ENCODE data around the gene KIAA0930. TPM values are rescaled to one million over a fixed set of nuclear protein-coding genes. Genes with fewer than 3 reads are reported as not detected.
A peak's percentile ranks its signal among the peaks of the same experiment; 100 is the strongest.

Gene KIAA0930
- total RNA-seq, 1 donor from 2014 or later: 89.2 TPM

- H3K27ac ChIP-seq: peak overlapping the region; percentile 36
- TF ChIP-seq, protein P1, sequence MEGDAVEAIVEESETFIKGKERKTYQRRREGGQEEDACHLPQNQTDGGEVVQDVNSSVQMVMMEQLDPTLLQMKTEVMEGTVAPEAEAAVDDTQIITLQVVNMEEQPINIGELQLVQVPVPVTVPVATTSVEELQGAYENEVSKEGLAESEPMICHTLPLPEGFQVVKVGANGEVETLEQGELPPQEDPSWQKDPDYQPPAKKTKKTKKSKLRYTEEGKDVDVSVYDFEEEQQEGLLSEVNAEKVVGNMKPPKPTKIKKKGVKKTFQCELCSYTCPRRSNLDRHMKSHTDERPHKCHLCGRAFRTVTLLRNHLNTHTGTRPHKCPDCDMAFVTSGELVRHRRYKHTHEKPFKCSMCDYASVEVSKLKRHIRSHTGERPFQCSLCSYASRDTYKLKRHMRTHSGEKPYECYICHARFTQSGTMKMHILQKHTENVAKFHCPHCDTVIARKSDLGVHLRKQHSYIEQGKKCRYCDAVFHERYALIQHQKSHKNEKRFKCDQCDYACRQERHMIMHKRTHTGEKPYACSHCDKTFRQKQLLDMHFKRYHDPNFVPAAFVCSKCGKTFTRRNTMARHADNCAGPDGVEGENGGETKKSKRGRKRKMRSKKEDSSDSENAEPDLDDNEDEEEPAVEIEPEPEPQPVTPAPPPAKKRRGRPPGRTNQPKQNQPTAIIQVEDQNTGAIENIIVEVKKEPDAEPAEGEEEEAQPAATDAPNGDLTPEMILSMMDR (IDR thresholded peaks at IDR 0.05): no peak
- no peaks in the 10 kb centered on the region for H3K9me3 ChIP-seq
- no peaks in the 10 kb centered on the region for H3K27me3 ChIP-seq (ENCODE audit: low read depth)
- DNase-seq: peak; percentile 52
- peaks cover 15% of the 10 kb centered on the region for H3K4me1 ChIP-seq
- H3K36me3 ChIP-seq: peaks cover 10% of the 10 kb centered on the region
- peak; percentile 40 to 57 for ATAC-seq
- H3K4me3 ChIP-seq: peak overlapping the region; percentile 11
- intact Hi-C loops (cut with DNase I): no loop called here
Measured at GRCh38 chr22:45235101-45235777, 5.5 kb downstream of the KIAA0930 start.

GRCh38 chr22:45233827-45234226 lies 6.9 kb downstream of the KIAA0930 start:
- no peak overlapping the region for H3K27ac ChIP-seq

GRCh38 chr22:45233386-45233785 lies 7.3 kb downstream of the KIAA0930 start:
- no peak overlapping the region for H3K27ac ChIP-seq
- H3K4me1 ChIP-seq: no peaks in the 10 kb centered on the region
- H3K9me3 ChIP-seq: no peaks in the 10 kb centered on the region
- TF ChIP-seq, protein P1 (IDR thresholded peaks at IDR 0.05): no peak
- intact Hi-C loops (cut with DNase I): no loop called here
- no peak overlapping the region for H3K4me3 ChIP-seq
- ATAC-seq: no peak
- DNase-seq: no peak
- peaks cover 9% of the 10 kb centered on the region for H3K36me3 ChIP-seq
- H3K27me3 ChIP-seq (ENCODE audit: low read depth): no peaks in the 10 kb centered on the region

More at GRCh38 chr22:45233827-45234226, 6.9 kb downstream of the KIAA0930 start:
- no peak overlapping the region for H3K4me3 ChIP-seq
- ATAC-seq (no peak), DNase-seq (no peak)
- intact Hi-C loops (cut with DNase I): no loop called here
- H3K9me3 ChIP-seq: no peaks in the 10 kb centered on the region
- H3K27me3 ChIP-seq (ENCODE audit: low read depth): no peaks in the 10 kb centered on the region
- H3K4me1 ChIP-seq: peaks cover 1% of the 10 kb centered on the region
- peaks cover 10% of the 10 kb centered on the region for H3K36me3 ChIP-seq
- TF ChIP-seq, protein P1 (IDR thresholded peaks at IDR 0.05): no peak

GRCh38 chr22:45231293-45231692 lies 9.4 kb downstream of the KIAA0930 start:
- Histone ChIP-seq H3K4me3 (no peak overlapping the region), H3K36me3 (peaks cover 5% of the 10 kb centered on the region), H3K4me1 (peaks cover 15% of the 10 kb centered on the region), H3K27me3 (ENCODE audit: low read depth) (no peaks in the 10 kb centered on the region), H3K9me3 (no peaks in the 10 kb centered on the region), H3K27ac (no peak overlapping the region)
- ATAC-seq: no peak
- no peak for DNase-seq
- intact Hi-C loops (cut with DNase I): no loop called here
- TF ChIP-seq, protein P1 (IDR thresholded peaks at IDR 0.05): no peak

DNA sequence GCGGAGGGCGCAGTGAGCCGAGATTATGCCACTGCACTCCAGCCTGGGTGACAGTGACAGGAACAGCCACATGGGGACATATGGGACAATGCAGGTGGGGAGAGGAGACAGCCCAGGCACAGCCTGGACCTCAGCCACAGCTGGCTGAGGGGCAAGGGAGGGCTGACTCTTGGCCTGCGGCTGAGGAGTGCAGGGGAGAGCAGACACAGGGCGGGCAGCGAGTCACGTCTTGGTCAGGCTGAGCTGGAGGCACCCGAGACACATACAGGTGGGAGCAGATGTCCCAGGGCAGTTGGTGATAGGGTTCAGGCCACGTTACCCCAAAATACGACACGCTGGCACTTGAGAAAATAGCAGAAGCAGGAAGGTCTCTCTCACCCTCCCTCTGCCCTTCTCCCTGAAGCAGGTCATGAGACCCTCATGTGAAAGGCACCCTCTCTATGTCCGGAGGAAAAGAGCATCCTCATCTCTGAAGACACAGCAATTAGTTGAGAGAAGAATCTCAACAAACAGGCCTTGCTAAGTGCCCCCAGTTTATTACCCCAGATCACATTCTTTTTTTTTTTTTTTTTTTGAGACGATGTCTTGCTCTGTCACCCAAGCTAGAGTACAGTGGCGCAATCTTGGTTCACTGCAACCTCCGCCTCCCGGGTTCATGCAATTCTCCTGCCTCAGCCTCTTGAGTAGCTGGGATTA lies 10.5 kb downstream of the KIAA0930 start:
- H3K9me3 ChIP-seq: no peaks in the 10 kb centered on the region
- H3K36me3 ChIP-seq: peaks cover 5% of the 10 kb centered on the region
- peaks cover 26% of the 10 kb centered on the region for H3K4me1 ChIP-seq
- intact Hi-C loops (cut with DNase I): no loop called here
- no peak overlapping the region for H3K4me3 ChIP-seq
- H3K27me3 ChIP-seq (ENCODE audit: low read depth): no peaks in the 10 kb centered on the region
- no peak for DNase-seq
- H3K27ac ChIP-seq: no peak overlapping the region
- TF ChIP-seq, protein P1 (IDR thresholded peaks at IDR 0.05): no peak
- no peak for ATAC-seq

Measured in lower lobe of right lung (tissue), 2 donors.